ENCODE data around the gene IKBKG.

DNA sequence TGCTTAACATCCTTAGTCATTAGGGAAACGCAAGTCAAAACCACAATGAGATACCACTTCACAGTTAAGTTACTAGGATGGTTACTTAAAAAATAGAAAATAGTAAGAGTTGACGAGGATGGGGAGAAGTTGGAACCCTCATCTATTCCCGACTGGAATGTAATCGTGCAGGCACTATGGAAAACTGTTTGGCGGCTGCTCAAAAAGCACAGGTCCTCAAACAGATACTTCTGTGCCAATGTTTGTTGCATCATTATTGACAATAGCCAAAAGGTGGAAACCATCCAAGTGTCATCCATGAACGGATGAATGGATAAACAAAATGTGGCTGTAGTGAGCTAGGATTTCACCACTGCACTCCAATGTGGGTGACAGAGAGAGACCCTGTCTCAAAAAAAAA is 60.0 kb downstream of the IKBKG start:
- TF ChIP-seq ZFP36 (IDR thresholded peaks at IDR 0.05; ENCODE audit: borderline replicate concordance, low read depth, low read length, partially characterized antibody) (no peak), ZBTB8A (CRISPR knock-in tag; IDR thresholded peaks at IDR 0.05; ENCODE audit: borderline replicate concordance, low read depth) (no peak), SMC3 (IDR thresholded peaks at IDR 0.05; ENCODE audit: low read length) (no peak), NCOR1 (IDR thresholded peaks at IDR 0.05; ENCODE audit: borderline replicate concordance, low read length) (no peak), JUND (CRISPR knock-in tag; IDR thresholded peaks at IDR 0.05) (no peak), NFKB2 (CRISPR knock-in tag; IDR thresholded peaks at IDR 0.05; ENCODE audit: borderline replicate concordance) (no peak), IKZF4 (CRISPR knock-in tag; IDR thresholded peaks at IDR 0.05; ENCODE audit: borderline replicate concordance, low read depth, not compliant biosample characterization) (no peak), RNF2 (conservative IDR thresholded peaks at IDR 0.05; ENCODE audit: low read depth) (no peak), TCF7 (IDR thresholded peaks at IDR 0.05; ENCODE audit: low read depth) (no peak), NFYB (CRISPR knock-in tag; IDR thresholded peaks at IDR 0.05) (no peak), ATF1 (CRISPR knock-in tag; IDR thresholded peaks at IDR 0.05) (no peak), SUZ12 (IDR thresholded peaks at IDR 0.05; ENCODE audit: low read depth, low read length) (no peak)
- TF ChIP-seq, protein P1, sequence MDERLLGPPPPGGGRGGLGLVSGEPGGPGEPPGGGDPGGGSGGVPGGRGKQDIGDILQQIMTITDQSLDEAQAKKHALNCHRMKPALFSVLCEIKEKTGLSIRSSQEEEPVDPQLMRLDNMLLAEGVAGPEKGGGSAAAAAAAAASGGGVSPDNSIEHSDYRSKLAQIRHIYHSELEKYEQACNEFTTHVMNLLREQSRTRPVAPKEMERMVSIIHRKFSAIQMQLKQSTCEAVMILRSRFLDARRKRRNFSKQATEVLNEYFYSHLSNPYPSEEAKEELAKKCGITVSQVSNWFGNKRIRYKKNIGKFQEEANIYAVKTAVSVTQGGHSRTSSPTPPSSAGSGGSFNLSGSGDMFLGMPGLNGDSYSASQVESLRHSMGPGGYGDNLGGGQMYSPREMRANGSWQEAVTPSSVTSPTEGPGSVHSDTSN (CRISPR knock-in tag; IDR thresholded peaks at IDR 0.05): no peak
